ENCODE data around the gene BTBD19.
A peak's percentile ranks its signal among the peaks of the same experiment; 100 is the strongest.
"Not testable (repeated sequence)": the region's sequence is repeated elsewhere in the genome, so short reads cannot be mapped to it uniquely, and the experiment has no call there.

BTBD19 gene

DNA sequence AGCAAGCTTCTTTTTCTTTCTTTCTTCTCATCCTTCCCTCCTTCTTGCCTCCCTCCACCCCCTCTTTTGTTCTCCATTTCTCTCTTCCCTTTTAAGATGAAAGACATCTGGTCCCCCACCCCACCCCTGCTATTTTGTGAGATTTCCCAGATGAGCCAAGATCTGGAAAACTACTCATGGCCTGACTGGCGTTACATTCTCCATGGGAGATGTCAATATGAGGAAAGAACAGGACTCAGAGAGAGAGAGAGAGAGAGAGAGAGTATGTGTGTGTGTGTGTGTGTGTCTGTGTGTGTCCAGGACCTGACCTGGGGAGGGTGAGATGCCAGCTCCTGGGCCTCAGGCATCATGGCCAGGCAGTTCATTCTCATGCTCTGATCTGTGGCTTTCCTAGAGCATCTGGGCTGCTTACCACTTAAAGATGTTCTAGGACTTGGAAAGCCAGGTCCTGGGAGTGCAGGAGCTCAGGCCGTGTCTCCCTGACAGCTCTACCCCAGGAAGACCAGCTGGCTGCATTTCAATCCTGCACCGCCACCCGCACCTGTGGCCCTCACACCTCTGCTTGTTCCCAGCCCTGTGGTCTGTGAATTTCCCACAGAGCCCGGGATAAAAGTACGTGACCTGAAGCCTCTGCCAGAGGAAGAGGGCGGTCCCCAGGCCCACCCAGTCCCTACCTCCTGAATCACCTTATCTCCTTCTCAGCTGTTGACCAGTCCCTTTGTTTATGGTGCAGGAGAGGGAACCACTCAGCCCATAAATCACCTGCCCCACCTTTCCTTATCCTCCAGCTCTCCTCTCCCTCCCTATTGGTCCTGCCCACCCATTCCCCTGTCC, 17.1 kb upstream of the BTBD19 start:
- ATAC-seq (ENCODE audit: insufficient read depth, low read depth) (no peak), DNase-seq (no peak)
- TF ChIP-seq EZH2 (IDR thresholded peaks at IDR 0.05; ENCODE audit: borderline replicate concordance, low read depth, low read length, severe bottlenecking), result no peak
- TF ChIP-seq CTCF (IDR thresholded peaks at IDR 0.05; ENCODE audit: borderline replicate concordance, extremely low read depth, low read length, poor library complexity, severe bottlenecking), result no peak
- H3K36me3 ChIP-seq (ENCODE audit: insufficient read depth, low read length), result no peaks in the 10 kb centered on the region
- no peak overlapping the region for H3K9ac ChIP-seq (ENCODE audit: low read depth, low read length)
- no peaks in the 10 kb centered on the region for H3K79me2 ChIP-seq (ENCODE audit: insufficient read depth, low read length)
- H3K9me3 ChIP-seq (ENCODE audit: insufficient read depth, low read length, severe bottlenecking), result no peaks in the 10 kb centered on the region
- H3K4me3 ChIP-seq (ENCODE audit: low read depth in 1 of 2, low read length in 2 of 2), result no peak overlapping the region
- H4K20me1 ChIP-seq (ENCODE audit: insufficient read depth, low read length), result no peaks in the 10 kb centered on the region
- no peaks in the 10 kb centered on the region for H3K27me3 ChIP-seq (ENCODE audit: insufficient read depth, low read length, poor library complexity)
- H3K4me1 ChIP-seq (ENCODE audit: insufficient read depth, low read length), result no peaks in the 10 kb centered on the region
- no peak overlapping the region for H2AFZ ChIP-seq (ENCODE audit: low read depth, low read length)
- no peak overlapping the region for H3K4me2 ChIP-seq (ENCODE audit: insufficient read depth, low read length)
- H3K27ac ChIP-seq (ENCODE audit: low read length), result no peak overlapping the region

DNA sequence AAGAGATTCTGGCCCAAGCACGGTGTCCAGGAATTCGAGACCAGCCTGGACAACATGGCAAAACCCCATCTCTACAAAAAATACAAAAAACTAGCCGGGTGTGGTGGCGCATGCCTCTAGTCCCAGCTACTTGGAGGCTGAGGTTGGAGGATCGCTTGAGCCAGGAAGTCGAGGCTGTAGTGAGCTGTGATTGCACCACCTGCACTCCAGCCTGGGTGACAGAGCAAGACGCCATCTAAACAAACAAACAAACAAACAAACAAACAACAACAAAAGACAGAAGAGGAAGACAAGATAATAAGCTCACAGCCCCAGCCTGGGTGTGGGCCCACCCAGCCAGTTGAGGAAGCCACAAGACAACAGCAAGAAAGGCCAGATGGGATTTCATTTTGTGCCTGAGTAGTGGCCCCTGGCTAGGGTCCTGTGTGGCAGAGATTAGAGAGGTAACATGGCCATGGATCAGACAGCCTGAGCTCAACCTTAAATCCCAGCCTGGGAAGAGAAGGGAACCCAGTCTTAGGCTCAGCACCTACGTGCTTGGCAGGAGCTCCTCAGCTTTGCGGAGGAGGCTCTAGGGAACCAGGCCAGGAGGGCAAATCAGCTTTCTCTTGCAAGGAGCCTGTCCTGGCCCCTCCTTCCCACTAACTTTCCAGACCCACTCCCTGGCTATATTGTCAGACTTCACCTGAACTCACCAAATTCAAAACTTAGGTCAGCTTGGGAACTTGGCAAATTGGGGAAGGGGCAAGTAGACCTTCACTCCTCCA, 15.4 kb upstream of the BTBD19 start:
- no peak for TF ChIP-seq EZH2 (IDR thresholded peaks at IDR 0.05; ENCODE audit: borderline replicate concordance, low read depth, low read length, severe bottlenecking)
- no peak for TF ChIP-seq CTCF (IDR thresholded peaks at IDR 0.05; ENCODE audit: borderline replicate concordance, extremely low read depth, low read length, poor library complexity, severe bottlenecking)
- Histone ChIP-seq H4K20me1 (ENCODE audit: insufficient read depth, low read length) (no peaks in the 10 kb centered on the region), H3K27me3 (ENCODE audit: insufficient read depth, low read length, poor library complexity) (no peaks in the 10 kb centered on the region), H2AFZ (ENCODE audit: low read depth, low read length) (no peak overlapping the region), H3K27ac (ENCODE audit: low read length) (no peak overlapping the region), H3K4me2 (ENCODE audit: insufficient read depth, low read length) (no peak overlapping the region), H3K9ac (ENCODE audit: low read depth, low read length) (no peak overlapping the region), H3K36me3 (ENCODE audit: insufficient read depth, low read length) (no peaks in the 10 kb centered on the region), H3K9me3 (ENCODE audit: insufficient read depth, low read length, severe bottlenecking) (no peaks in the 10 kb centered on the region), H3K4me1 (ENCODE audit: insufficient read depth, low read length) (no peaks in the 10 kb centered on the region), H3K79me2 (ENCODE audit: insufficient read depth, low read length) (no peaks in the 10 kb centered on the region), H3K4me3 (ENCODE audit: low read depth in 1 of 2, low read length in 2 of 2) (no peak overlapping the region)
- ATAC-seq (ENCODE audit: insufficient read depth, low read depth) (no peak), DNase-seq (no peak)

GRCh38 chr1:44797886-44798285, 10.4 kb upstream of the BTBD19 start:
- H3K27ac ChIP-seq (ENCODE audit: low read length); H3K79me2 ChIP-seq (ENCODE audit: insufficient read depth, low read length); H3K4me3 ChIP-seq (ENCODE audit: low read depth in 1 of 2, low read length in 2 of 2); H3K4me2 ChIP-seq (ENCODE audit: insufficient read depth, low read length); H4K20me1 ChIP-seq (ENCODE audit: insufficient read depth, low read length); H3K9me3 ChIP-seq (ENCODE audit: insufficient read depth, low read length, severe bottlenecking); H3K9ac ChIP-seq (ENCODE audit: low read depth, low read length); ATAC-seq (ENCODE audit: insufficient read depth, low read depth); H3K27me3 ChIP-seq (ENCODE audit: insufficient read depth, low read length, poor library complexity); DNase-seq: not testable (repeated sequence)
- Histone ChIP-seq H2AFZ (ENCODE audit: low read depth, low read length) (peak overlapping the region; percentile 57; the same call in 1 of the 2 replicates), H3K36me3 (ENCODE audit: insufficient read depth, low read length) (peaks cover 11% of the 10 kb centered on the region), H3K4me1 (ENCODE audit: insufficient read depth, low read length) (peaks cover 34% of the 10 kb centered on the region)
